ENCODE measurements around the gene SLC32A1. TPM values are rescaled to one million over a fixed set of nuclear protein-coding genes. Genes with fewer than 3 reads are reported as not detected.

Gene SLC32A1
- total and polyA plus RNA-seq, 2 of the 4 experiments (the other 2 are of a cell fraction): not detected

DNA sequence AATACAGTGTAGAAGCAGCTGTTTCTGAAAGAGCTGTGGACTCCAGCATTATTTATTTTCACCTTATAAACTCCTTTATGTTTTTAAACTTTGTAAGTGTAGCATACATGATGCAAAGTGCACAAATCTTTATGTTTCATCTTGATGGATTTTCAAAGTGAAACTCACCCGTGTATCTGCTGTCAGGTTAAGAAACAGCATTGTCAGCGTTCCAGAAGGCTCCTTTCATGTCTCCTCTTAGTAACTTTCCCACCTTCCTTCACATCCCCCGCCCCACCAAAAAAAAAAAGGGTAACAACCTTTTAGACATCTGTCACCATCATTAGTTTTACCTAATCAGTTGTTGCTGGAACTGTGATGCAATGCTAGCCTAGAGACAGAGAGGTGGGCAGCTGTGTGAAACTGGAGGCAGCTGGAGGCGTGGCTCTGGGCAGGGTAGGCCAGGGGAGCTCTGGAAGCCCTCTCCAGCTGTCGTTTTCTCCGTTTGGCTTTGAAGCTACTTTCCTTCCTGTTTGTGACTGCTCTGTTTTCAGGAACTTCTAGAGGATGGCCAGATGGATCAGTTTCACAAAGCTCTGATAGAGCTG is 31.1 kb downstream of the SLC32A1 start:
- no peak overlapping the region for H3K56ac ChIP-seq (ENCODE audit: extremely low read depth, insufficient read depth, low read length)
- no peak overlapping the region for H2BK120ac ChIP-seq (ENCODE audit: low read depth, low read length)
- H3K23ac ChIP-seq (ENCODE audit: low read depth, low read length): no peak overlapping the region
- H4K8ac ChIP-seq (ENCODE audit: low read depth in 2 of 2, low read length in 2 of 2): no peak overlapping the region
- no peak overlapping the region for H3K4me3 ChIP-seq (ENCODE audit: insufficient read depth, low read depth, low read length)
- no peak overlapping the region for H3K14ac ChIP-seq (replicated peaks; ENCODE audit: low read depth, low read length)
- no TSS peak for BruUV-seq (replicated peaks)
- H2BK15ac ChIP-seq (ENCODE audit: low read depth, low read length): no peak overlapping the region
- dilution Hi-C loops (cut with HindIII; ENCODE audit: low sequenced_read_pairs, unreplicated experiment) (no loop called here), intact Hi-C loops (cut with micrococcal nuclease) (no loop called here), in situ Hi-C loops (cut with MboI; ENCODE audit: low sequenced_read_pairs) (loop anchor here (25.0 kb wide), 1 partner anchor 282 kb away; no protein-coding TSS in a partner anchor)
- DNase-seq: no peak
- H2AK9ac ChIP-seq (replicated peaks; ENCODE audit: low read depth, low read length, poor library complexity): no peak overlapping the region
- no peaks in the 10 kb centered on the region for H3K9me3 ChIP-seq (ENCODE audit: control insufficient read depth, insufficient read depth, low read length)
- ATAC-seq (ENCODE audit: low read depth): no peak
- TF ChIP-seq MAFK (IDR thresholded peaks at IDR 0.05; ENCODE audit: low read depth, low read length) (peak; percentile 35; the same call in 1 of the 2 replicates), NFE2L2 (IDR thresholded peaks at IDR 0.05; ENCODE audit: low read depth, low read length) (no peak)
- TF ChIP-seq, protein P1, sequence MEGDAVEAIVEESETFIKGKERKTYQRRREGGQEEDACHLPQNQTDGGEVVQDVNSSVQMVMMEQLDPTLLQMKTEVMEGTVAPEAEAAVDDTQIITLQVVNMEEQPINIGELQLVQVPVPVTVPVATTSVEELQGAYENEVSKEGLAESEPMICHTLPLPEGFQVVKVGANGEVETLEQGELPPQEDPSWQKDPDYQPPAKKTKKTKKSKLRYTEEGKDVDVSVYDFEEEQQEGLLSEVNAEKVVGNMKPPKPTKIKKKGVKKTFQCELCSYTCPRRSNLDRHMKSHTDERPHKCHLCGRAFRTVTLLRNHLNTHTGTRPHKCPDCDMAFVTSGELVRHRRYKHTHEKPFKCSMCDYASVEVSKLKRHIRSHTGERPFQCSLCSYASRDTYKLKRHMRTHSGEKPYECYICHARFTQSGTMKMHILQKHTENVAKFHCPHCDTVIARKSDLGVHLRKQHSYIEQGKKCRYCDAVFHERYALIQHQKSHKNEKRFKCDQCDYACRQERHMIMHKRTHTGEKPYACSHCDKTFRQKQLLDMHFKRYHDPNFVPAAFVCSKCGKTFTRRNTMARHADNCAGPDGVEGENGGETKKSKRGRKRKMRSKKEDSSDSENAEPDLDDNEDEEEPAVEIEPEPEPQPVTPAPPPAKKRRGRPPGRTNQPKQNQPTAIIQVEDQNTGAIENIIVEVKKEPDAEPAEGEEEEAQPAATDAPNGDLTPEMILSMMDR (conservative IDR thresholded peaks at IDR 0.05; ENCODE audit: low read depth, low read length): no peak
- no peak overlapping the region for H2AK5ac ChIP-seq (ENCODE audit: low read depth, low read length)
- no peak overlapping the region for H4K5ac ChIP-seq (ENCODE audit: low read depth, low read length)
- peaks cover 0 to 6% of the 10 kb centered on the region in 2 experiments; a peak in 2 of 4 replicates for H3K79me1 ChIP-seq (ENCODE audit: low read depth in 1 of 2, low read length in 2 of 2)
- POLR2A ChIA-PET (ENCODE audit: unreplicated experiment): interaction anchor here (0.6 kb wide), 1 partner anchor 52 kb away, joined by 5 read pairs; no protein-coding TSS in a partner anchor
- CTCF ChIA-PET: no interaction called here
- WGBS, 2 experiments (ENCODE audit: extremely low coverage in 2 of 2, insufficient read length in 1 of 2): 84% methylated on average over 3 of the region's 6 CpGs; no CpG with 5 or more reads in 1 of the 2 experiments
- H4K20me1 ChIP-seq (ENCODE audit: insufficient read depth, low read length): no peaks in the 10 kb centered on the region
- H2AFZ ChIP-seq (replicated peaks; ENCODE audit: low read length, poor library complexity): no peak overlapping the region
- no peak overlapping the region for H3K9ac ChIP-seq (ENCODE audit: low read depth, low read length)
- H3K18ac ChIP-seq (ENCODE audit: low read depth, low read length): no peak overlapping the region
- H3K27ac ChIP-seq (ENCODE audit: insufficient read depth, low read length): no peak overlapping the region
- no peak overlapping the region for H2BK20ac ChIP-seq (ENCODE audit: low read depth, low read length)
- H3K4me1 ChIP-seq (ENCODE audit: control insufficient read depth, insufficient read depth, low read length): no peaks in the 10 kb centered on the region
- no peak overlapping the region for H4K91ac ChIP-seq (ENCODE audit: insufficient read depth, low read depth, low read length)
- H2BK5ac ChIP-seq (ENCODE audit: low read depth, low read length, poor library complexity, severe bottlenecking): no peak overlapping the region
- no peaks in the 10 kb centered on the region for H3K27me3 ChIP-seq (ENCODE audit: control insufficient read depth, insufficient read depth, low read length)
- peaks cover 20% of the 10 kb centered on the region for H3K36me3 ChIP-seq (ENCODE audit: control insufficient read depth, insufficient read depth, low read length)
- peaks cover 2% of the 10 kb centered on the region; the same call in 1 of the 2 replicates for H3K9me1 ChIP-seq (ENCODE audit: insufficient read depth, low read length)
- no peak overlapping the region for H3K4me2 ChIP-seq (ENCODE audit: low read depth, low read length)
- H3K4ac ChIP-seq (ENCODE audit: low read depth, low read length): no peak overlapping the region

Data from IMR-90 (cell line).